B cell (primary cell): Measurements from ENCODE around the gene ZSWIM6.

Experiments
- EZH2 ChIP-seq: IDR thresholded peaks from 2 replicates; pipeline ENCODE4 v1.6.1; 2012; ENCODE audit warnings: borderline replicate concordance, low read depth, mild to moderate bottlenecking, moderate library complexity, low read length; ENCODE audit not compliant: insufficient read depth, poor library complexity, severe bottlenecking
- TF ChIP-seq, protein P1 (sequence below): fragments of 200-600 bp; IDR thresholded peaks from one replicate; pipeline ENCODE4 v1.8.0; 2022; ENCODE audit warnings: antibody characterized with exemption, mild to moderate bottlenecking

DNA sequence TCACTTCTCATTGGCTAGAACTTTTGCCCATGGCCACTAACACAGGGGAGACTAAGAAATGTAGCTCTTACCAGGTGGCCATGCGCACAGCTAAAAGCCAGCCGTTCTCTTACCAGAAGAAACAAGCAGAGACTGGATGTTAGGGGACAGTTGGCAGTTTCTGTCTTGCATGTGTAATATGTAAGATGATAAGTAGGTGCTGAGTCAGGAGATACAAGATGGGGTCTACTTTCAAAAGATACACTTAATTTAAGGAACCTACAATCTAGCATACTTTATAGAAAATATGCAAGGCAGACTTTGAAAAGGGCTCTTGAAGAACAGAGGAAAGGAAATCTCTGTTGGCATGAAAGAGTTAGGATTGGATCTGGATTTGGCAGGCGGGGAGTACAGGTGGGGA is 244.5 kb downstream of the ZSWIM6 start:
- TF ChIP-seq, protein P1, sequence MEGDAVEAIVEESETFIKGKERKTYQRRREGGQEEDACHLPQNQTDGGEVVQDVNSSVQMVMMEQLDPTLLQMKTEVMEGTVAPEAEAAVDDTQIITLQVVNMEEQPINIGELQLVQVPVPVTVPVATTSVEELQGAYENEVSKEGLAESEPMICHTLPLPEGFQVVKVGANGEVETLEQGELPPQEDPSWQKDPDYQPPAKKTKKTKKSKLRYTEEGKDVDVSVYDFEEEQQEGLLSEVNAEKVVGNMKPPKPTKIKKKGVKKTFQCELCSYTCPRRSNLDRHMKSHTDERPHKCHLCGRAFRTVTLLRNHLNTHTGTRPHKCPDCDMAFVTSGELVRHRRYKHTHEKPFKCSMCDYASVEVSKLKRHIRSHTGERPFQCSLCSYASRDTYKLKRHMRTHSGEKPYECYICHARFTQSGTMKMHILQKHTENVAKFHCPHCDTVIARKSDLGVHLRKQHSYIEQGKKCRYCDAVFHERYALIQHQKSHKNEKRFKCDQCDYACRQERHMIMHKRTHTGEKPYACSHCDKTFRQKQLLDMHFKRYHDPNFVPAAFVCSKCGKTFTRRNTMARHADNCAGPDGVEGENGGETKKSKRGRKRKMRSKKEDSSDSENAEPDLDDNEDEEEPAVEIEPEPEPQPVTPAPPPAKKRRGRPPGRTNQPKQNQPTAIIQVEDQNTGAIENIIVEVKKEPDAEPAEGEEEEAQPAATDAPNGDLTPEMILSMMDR = no peak
- no peak for TF ChIP-seq EZH2
